NCI-H446 treated with DMSO at 0.1 percent for 48 hours (cell line): ENCODE data around the gene PAPOLA.

Experiments used
- DNase-seq: peaks from one replicate; lab custom pipeline; 2025; lab: John Stamatoyannopoulos, UW

Gene PAPOLA

GRCh38 chr14:96586056-96586455 lies 83.9 kb downstream of the PAPOLA start:
- no peak for DNase-seq

- DNase-seq = no peak
Measured at GRCh38 chr14:96586921-96587822, 85.0 kb downstream of the PAPOLA start.

GRCh38 chr14:96587823-96588385 lies 85.7 kb downstream of the PAPOLA start:
- DNase-seq = no peak

- DNase-seq = no peak
Measured at GRCh38 chr14:96588410-96589257, 86.5 kb downstream of the PAPOLA start.

- no peak for DNase-seq
Measured at GRCh38 chr14:96589577-96589976, 87.4 kb downstream of the PAPOLA start.

- DNase-seq = no peak
Measured at GRCh38 chr14:96590190-96590864, 88.1 kb downstream of the PAPOLA start.

- no peak for DNase-seq
Measured at GRCh38 chr14:96592591-96593386, 90.6 kb downstream of the PAPOLA start.

GRCh38 chr14:96594961-96595360 lies 92.8 kb downstream of the PAPOLA start:
- no peak for DNase-seq

GRCh38 chr14:96597680-96598079 lies 95.5 kb downstream of the PAPOLA start:
- DNase-seq = no peak

- no peak for DNase-seq
Measured at GRCh38 chr14:96598332-96598928, 96.2 kb downstream of the PAPOLA start.

- no peak for DNase-seq
Measured at GRCh38 chr14:96599076-96599475, 96.9 kb downstream of the PAPOLA start.

GRCh38 chr14:96602186-96602585 lies 100.0 kb downstream of the PAPOLA start:
- DNase-seq = no peak

- no peak for DNase-seq
Measured at GRCh38 chr14:96603350-96604255, 101.4 kb downstream of the PAPOLA start.

- DNase-seq = peak; percentile 90
Measured at GRCh38 chr14:96614481-96614881, 112.3 kb downstream of the PAPOLA start.

- DNase-seq = peak; percentile 75
Measured at GRCh38 chr14:96616161-96616721, 114.1 kb downstream of the PAPOLA start.
